22Rv1 (cell line): ENCODE data around the gene RBM19.

Source experiments
- CTCF ChIP-seq: fragments of 450-650 bp; IDR thresholded peaks from 2 replicates; pipeline ENCODE4 v1.5.1; 2017; ENCODE audit warnings: mild to moderate bottlenecking
- ZFX ChIP-seq: fragments of 450-650 bp; IDR thresholded peaks from 2 replicates; pipeline ENCODE4 v1.6.1; 2017; ENCODE audit warnings: antibody characterized with exemption, borderline replicate concordance

DNA sequence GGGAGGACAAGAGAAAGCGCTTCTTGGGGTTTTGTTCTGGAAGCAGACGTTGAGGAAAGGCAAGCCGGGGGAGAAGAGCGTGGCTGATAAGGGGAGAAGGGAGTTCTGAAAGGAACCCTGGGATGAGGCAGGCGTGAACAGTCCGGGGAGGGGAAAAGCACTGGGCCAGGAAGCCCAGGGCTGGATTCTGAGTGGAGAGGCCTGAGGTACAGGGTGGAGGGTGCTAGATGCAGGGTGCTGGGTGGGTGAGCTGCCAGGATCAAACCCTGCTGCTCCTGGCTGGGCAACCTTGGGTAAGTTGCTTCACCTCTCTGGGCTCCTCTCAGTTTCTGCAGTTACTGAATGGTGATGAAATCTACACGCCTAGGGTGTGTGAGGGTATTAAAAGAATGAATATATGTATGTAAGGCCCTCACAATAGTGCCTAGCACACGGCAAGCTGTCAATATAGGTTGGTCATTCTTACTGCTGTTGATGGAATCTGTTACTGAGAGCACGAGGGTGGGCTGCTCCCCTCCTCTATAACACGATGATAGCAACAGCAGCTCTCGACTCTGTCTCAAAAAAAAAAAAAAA lies 138.5 kb downstream of the RBM19 start:
- no peak for TF ChIP-seq CTCF
- TF ChIP-seq ZFX = no peak
